ENCODE measurements around the gene TBL3. TPM values are rescaled to one million over a fixed set of nuclear protein-coding genes. Genes with fewer than 3 reads are reported as not detected.
A peak's percentile ranks its signal among the peaks of the same experiment; 100 is the strongest.

The TBL3 gene
- total and polyA plus RNA-seq, 2 donors (not counting 1 experiment from before 2014, with no cell fraction given) = 31.9 to 52.2 TPM

DNA sequence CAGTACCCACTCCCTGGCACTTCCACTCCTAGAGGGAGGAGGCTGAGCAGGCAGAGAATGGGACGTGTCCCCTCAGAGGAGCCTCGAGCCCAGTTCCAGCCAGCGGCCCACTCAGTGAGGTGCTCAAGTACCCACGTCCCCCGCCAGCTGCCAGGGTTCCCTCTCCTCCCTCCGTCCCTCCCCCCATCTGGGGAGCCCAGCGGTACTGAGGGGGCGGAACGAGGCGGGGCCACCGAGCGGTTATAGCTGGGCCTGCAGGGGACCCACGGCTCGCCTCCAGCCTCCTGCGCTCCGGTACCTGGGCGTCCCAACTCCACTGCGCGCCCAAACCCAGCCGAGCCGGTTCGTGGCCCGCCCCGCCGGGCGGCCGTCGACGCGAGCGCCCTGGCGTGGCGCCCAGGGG lies 47.7 kb downstream of the TBL3 start, which contains the start of gene NPW:
Gene NPW (plus strand): TSS at position 268 of the 403 bp plus-strand sequence.
- Mint-ChIP-seq H3K9me3 (ENCODE audit: insufficient read depth) (no peaks in the 10 kb centered on the region), H3K27ac (no peak within 1 kb of the TSS), H3K4me1 (peaks cover 15% of the 10 kb centered on the region), H3K27me3 (peaks cover 21% of the 10 kb centered on the region), H3K4me3 (peak within 1 kb of the TSS; percentile 37)
- Histone ChIP-seq H2AFZ (ENCODE audit: insufficient read depth, low read depth, low read length, poor library complexity, severe bottlenecking) (peak within 1 kb of the TSS; percentile 42), H3K4me3 (ENCODE audit: control extremely low read depth in 1 of 5, extremely low read depth in 1 of 5, insufficient read depth in 1 of 5, low read depth in 2 of 5, low read length in 4 of 5) (no peak within 1 kb of the TSS), H3K27me3 (replicated peaks in 1 of 4; ENCODE audit: control extremely low read depth in 1 of 4, control insufficient read depth in 3 of 4, insufficient read depth in 4 of 4, low read length in 3 of 4) (peaks cover 0 to 43% (median 14%) of the 10 kb centered on the region in 4 experiments), H3K9me3 (ENCODE audit: control extremely low read depth in 1 of 3, control insufficient read depth in 2 of 3, insufficient read depth in 1 of 3, low read length in 2 of 3) (no peaks in the 10 kb centered on the region), H3K4me1 (ENCODE audit: control insufficient read depth in 2 of 2, insufficient read depth in 2 of 2, low read length in 2 of 2) (peaks cover 23 to 29% of the 10 kb centered on the region in 2 donors), H3K36me3 (replicated peaks in 1 of 2; ENCODE audit: control extremely low read depth in 1 of 2, control insufficient read depth in 1 of 2, extremely low read depth in 1 of 2, insufficient read depth in 2 of 2, low read length in 1 of 2) (no peaks in the 10 kb centered on the region), H3K79me2 (ENCODE audit: control insufficient read depth, insufficient read depth, low read length) (no peaks in the 10 kb centered on the region), H3K27ac (ENCODE audit: low read length in 2 of 2) (no peak within 1 kb of the TSS), H3K9ac (ENCODE audit: low read length) (no peak within 1 kb of the TSS), H4K20me1 (ENCODE audit: control insufficient read depth, insufficient read depth, low read length, poor library complexity, severe bottlenecking) (no peaks in the 10 kb centered on the region), H3K4me2 (replicated peaks; ENCODE audit: low read depth, low read length, poor library complexity, severe bottlenecking) (peak within 1 kb of the TSS; percentile 67)
- TF ChIP-seq EZH2 (IDR thresholded peaks at IDR 0.05; ENCODE audit: borderline replicate concordance, insufficient read depth, low read depth, low read length, poor library complexity, severe bottlenecking) = no peak
- TF ChIP-seq, protein P1, sequence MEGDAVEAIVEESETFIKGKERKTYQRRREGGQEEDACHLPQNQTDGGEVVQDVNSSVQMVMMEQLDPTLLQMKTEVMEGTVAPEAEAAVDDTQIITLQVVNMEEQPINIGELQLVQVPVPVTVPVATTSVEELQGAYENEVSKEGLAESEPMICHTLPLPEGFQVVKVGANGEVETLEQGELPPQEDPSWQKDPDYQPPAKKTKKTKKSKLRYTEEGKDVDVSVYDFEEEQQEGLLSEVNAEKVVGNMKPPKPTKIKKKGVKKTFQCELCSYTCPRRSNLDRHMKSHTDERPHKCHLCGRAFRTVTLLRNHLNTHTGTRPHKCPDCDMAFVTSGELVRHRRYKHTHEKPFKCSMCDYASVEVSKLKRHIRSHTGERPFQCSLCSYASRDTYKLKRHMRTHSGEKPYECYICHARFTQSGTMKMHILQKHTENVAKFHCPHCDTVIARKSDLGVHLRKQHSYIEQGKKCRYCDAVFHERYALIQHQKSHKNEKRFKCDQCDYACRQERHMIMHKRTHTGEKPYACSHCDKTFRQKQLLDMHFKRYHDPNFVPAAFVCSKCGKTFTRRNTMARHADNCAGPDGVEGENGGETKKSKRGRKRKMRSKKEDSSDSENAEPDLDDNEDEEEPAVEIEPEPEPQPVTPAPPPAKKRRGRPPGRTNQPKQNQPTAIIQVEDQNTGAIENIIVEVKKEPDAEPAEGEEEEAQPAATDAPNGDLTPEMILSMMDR (IDR thresholded peaks at IDR 0.05) = no peak
- ChIA-PET CTCF (interaction anchor here (2.2 kb wide), 1 partner anchor 121 kb away, joined by 14 read pairs; no protein-coding TSS in a partner anchor), POLR2A (interaction anchor here (1.0 to 1.3 kb wide), 2 partner anchors 121 to 130 kb away, joined by 3 to 4 read pairs; no protein-coding TSS in a partner anchor)
- WGBS (ENCODE audit: insufficient coverage) = 2% methylated on average over 33 of the region's 33 CpGs
- ATAC-seq (ENCODE audit: low read depth) (no peak), DNase-seq (peak; percentile 58)
- intact Hi-C loops (cut with micrococcal nuclease) = no loop called here
